GM12891 (cell line): ENCODE data around the gene SLC25A12.

Source experiments
- PAX5 ChIP-seq: IDR thresholded peaks from 2 replicates; pipeline ENCODE4 v1.6.1; 2011; ENCODE audit warnings: low read length, moderate library complexity, mild to moderate bottlenecking; ENCODE audit not compliant: insufficient read depth, severe bottlenecking
- POLR2A ChIP-seq: IDR thresholded peaks from 2 replicates; pipeline ENCODE4 v1.6.1; 2011; ENCODE audit warnings: low read depth, low read length, control low read depth
- POLR2AphosphoS5 ChIP-seq: IDR thresholded peaks from 2 replicates; pipeline ENCODE4 v1.6.1; 2011; ENCODE audit warnings: low read depth, low read length, control low read depth
- POU2F2 ChIP-seq: IDR thresholded peaks from 2 replicates; pipeline ENCODE4 v1.6.1; 2011; ENCODE audit warnings: low read depth, mild to moderate bottlenecking, control low read depth, low read length, moderate library complexity
- SPI1 ChIP-seq: IDR thresholded peaks from 2 replicates; pipeline ENCODE4 v1.6.1; 2011; ENCODE audit warnings: low read depth, low read length, control low read depth
- TAF1 ChIP-seq: IDR thresholded peaks from 2 replicates; pipeline ENCODE4 v1.6.1; 2011; ENCODE audit warnings: low read depth, low read length, control low read depth

DNA sequence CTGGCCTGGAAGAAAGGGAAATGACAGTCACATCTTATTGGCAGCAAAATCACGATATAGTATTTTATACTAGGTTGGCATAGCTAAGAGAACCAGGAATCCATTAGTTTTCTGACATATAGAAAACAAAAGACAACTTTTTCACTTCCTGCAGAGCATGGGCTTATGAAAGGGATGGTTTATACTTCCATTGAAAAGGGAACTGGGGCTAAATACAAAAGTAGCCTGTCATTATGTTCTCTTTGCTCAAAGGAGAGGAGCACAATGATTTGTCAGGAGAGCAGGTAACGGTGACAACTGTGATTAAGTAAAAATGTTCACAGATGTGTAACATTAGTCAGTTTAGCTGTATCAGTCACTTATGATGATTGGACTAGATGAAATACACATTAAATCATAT lies 46.4 kb downstream of the SLC25A12 start:
- no peak for TF ChIP-seq POLR2AphosphoS5
- TF ChIP-seq POLR2A: no peak
- no peak for TF ChIP-seq TAF1
- TF ChIP-seq PAX5: no peak
- no peak for TF ChIP-seq POU2F2
- TF ChIP-seq SPI1: no peak
